T-helper 22 cell (primary cell): Measurements from ENCODE around the gene CLEC4M.
"Not testable (repeated sequence)": the region's sequence is repeated elsewhere in the genome, so short reads cannot be mapped to it uniquely, and the experiment has no call there.

Source experiments
- DNase-seq: peaks from one replicate; pipeline ENCODE4 v3.0.0-alpha.2; 2020; ENCODE audit warnings: low read depth

CLEC4M gene

DNA sequence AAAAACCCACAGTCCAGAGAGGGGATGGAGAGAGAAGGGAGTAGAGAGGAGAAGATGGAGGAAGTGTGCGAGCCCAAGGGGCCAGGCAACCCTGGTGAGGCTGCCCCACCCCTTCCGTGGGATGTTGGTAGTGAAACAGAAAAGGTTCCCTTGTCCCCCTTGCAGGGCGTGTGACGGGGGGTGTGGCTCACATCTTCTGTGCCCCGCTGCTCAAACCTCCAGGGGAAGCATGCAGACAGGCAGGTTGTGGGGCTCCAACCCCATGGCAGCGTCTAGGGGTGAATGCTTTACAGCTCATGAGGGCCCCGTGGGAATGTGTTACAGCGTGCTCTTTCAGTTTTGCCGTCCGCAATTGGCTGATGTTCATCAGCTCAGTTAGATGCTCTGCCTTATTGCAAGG is 52.3 kb downstream of the CLEC4M start:
- DNase-seq: no peak

DNA sequence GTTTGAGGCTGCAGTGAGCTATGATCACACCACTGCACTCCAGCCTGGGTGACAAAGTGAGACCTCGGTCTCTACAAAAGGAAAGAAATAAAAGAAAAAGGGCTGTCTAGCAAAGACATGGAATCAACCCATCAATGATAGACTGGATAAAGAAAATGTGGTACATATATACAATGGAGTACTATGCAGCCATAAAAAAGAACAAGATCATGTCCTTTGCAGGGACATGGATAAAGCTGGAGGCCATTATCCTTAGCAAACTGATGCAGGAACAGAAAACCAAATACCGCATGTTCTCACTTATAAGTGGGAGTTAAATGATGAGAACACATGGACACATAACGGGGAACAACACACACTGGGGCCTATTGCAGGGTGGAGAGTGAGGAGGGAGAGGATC is 53.0 kb downstream of the CLEC4M start:
- DNase-seq: not testable (repeated sequence)

- DNase-seq: no peak
Observed at GRCh38 chr19:7817801-7818200, 54.8 kb downstream of the CLEC4M start.

- no peak for DNase-seq
Observed at GRCh38 chr19:7818806-7819205, 55.8 kb downstream of the CLEC4M start.
